MM.1S (cell line): ENCODE measurements around the gene EFEMP1.

Experiments
- DNase-seq: peaks from one replicate; pipeline ENCODE4 v3.0.0-alpha.2; 2015
- H2AFZ ChIP-seq: fragments of 300-600 bp; sonication (generic); 2 replicates; pipeline ENCODE4 v1.6.0; 2016; ENCODE audit warnings: antibody characterized with exemption, low read length
- H3F3A ChIP-seq: fragments of 300-600 bp; sonication (generic); 2 replicates; pipeline ENCODE4 v1.6.1; 2016; ENCODE audit warnings: mild to moderate bottlenecking, antibody characterized with exemption, low read length, moderate library complexity, mixed read lengths; ENCODE audit not compliant: insufficient read depth
- H3K27ac ChIP-seq: fragments of 300-600 bp; sonication (generic); 2 replicates; pipeline ENCODE4 v1.5.1; 2016; ENCODE audit warnings: mild to moderate bottlenecking, low read length
- H3K27me3 ChIP-seq: fragments of 300-600 bp; sonication (generic); replicated peaks from 2 replicates; pipeline ENCODE4 v1.6.0; 2016; ENCODE audit warnings: low read length; ENCODE audit not compliant: insufficient read depth
- H3K36me3 ChIP-seq: fragments of 300-600 bp; sonication (generic); replicated peaks from 2 replicates; pipeline ENCODE4 v1.6.1; 2016; ENCODE audit warnings: mild to moderate bottlenecking, low read length, mixed read lengths; ENCODE audit not compliant: insufficient read depth
- H3K4me1 ChIP-seq: fragments of 300-600 bp; sonication (generic); 2 replicates; pipeline ENCODE4 v1.6.1; 2016; ENCODE audit warnings: low read length, mixed read lengths
- H3K4me2 ChIP-seq: fragments of 300-600 bp; sonication (generic); 2 replicates; pipeline ENCODE4 v1.6.0; 2016; ENCODE audit warnings: low read depth, low read length
- H3K4me3 ChIP-seq: fragments of 300-600 bp; sonication (generic); 2 replicates; pipeline ENCODE4 v1.5.1; 2016; ENCODE audit warnings: low read length, mixed read lengths
- H3K79me2 ChIP-seq: fragments of 300-600 bp; sonication (generic); 2 replicates; pipeline ENCODE4 v1.6.1; 2016; ENCODE audit warnings: mixed run types, low read length, mixed read lengths
- H3K9ac ChIP-seq: fragments of 300-600 bp; sonication (generic); 2 replicates; pipeline ENCODE4 v1.6.1; 2016; ENCODE audit warnings: low read length, mixed read lengths
- H3K9me2 ChIP-seq: fragments of 300-600 bp; sonication (generic); replicated peaks from 2 replicates; pipeline ENCODE4 v1.6.1; 2016; ENCODE audit warnings: mild to moderate bottlenecking, low read length, mixed read lengths; ENCODE audit not compliant: insufficient read depth
- H3K9me3 ChIP-seq: fragments of 300-600 bp; sonication (generic); replicated peaks from 2 replicates; pipeline ENCODE4 v1.6.1; 2016; ENCODE audit warnings: mild to moderate bottlenecking, low read length, mixed read lengths; ENCODE audit not compliant: insufficient read depth
- H4K20me1 ChIP-seq: fragments of 300-600 bp; sonication (generic); 2 replicates; pipeline ENCODE4 v1.6.1; 2016; ENCODE audit warnings: mild to moderate bottlenecking, low read length, moderate library complexity, mixed read lengths; ENCODE audit not compliant: insufficient read depth
- EZH2 ChIP-seq: fragments of 300-600 bp; sonication (generic); optimal IDR thresholded peaks from 2 replicates; pipeline ENCODE3; 2017; ENCODE audit warnings: low read depth, mild to moderate bottlenecking, antibody characterized with exemption, low read length, mixed read lengths
- EZH2phosphoT487 ChIP-seq: fragments of 300-600 bp; sonication (generic); IDR thresholded peaks from 2 replicates; pipeline ENCODE4 v1.6.1; 2018; ENCODE audit warnings: antibody characterized with exemption, low read length
- TF ChIP-seq, protein P1 (sequence below): fragments of 300-600 bp; sonication (generic); IDR thresholded peaks from 2 replicates; pipeline ENCODE4 v1.5.1; 2016; ENCODE audit warnings: antibody characterized with exemption, low read length, mixed read lengths

EFEMP1 gene

DNA sequence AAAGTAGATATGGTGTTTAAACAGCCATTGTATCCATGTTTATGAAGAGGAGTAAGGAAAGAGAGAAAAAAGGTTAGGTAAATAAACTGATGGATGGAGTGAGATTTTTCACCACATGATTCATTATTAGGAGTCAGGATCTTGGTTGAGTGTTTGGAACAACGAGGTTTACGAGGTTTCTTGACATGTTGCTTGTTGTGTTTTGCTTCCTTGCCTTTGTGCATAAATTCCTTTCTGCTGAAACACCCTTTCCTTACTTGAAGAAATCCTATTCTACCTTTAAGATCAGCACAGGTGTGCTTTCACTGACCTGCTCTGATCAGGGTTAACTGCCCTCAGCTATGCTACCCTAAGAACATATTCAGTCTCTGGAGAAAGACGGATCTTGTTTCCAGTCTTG, 66.6 kb downstream of the EFEMP1 start:
- Histone ChIP-seq H3K9me2 (no peaks in the 10 kb centered on the region), H3K36me3 (no peaks in the 10 kb centered on the region), H3K9ac (no peak overlapping the region), H2AFZ (no peak overlapping the region), H3K9me3 (no peaks in the 10 kb centered on the region), H3K27me3 (no peaks in the 10 kb centered on the region), H3K4me3 (no peak overlapping the region), H3K4me2 (no peak overlapping the region), H4K20me1 (no peaks in the 10 kb centered on the region), H3K27ac (no peak overlapping the region), H3K4me1 (no peaks in the 10 kb centered on the region), H3K79me2 (no peaks in the 10 kb centered on the region), H3F3A (no peaks in the 10 kb centered on the region)
- no peak for DNase-seq
- TF ChIP-seq, protein P1, sequence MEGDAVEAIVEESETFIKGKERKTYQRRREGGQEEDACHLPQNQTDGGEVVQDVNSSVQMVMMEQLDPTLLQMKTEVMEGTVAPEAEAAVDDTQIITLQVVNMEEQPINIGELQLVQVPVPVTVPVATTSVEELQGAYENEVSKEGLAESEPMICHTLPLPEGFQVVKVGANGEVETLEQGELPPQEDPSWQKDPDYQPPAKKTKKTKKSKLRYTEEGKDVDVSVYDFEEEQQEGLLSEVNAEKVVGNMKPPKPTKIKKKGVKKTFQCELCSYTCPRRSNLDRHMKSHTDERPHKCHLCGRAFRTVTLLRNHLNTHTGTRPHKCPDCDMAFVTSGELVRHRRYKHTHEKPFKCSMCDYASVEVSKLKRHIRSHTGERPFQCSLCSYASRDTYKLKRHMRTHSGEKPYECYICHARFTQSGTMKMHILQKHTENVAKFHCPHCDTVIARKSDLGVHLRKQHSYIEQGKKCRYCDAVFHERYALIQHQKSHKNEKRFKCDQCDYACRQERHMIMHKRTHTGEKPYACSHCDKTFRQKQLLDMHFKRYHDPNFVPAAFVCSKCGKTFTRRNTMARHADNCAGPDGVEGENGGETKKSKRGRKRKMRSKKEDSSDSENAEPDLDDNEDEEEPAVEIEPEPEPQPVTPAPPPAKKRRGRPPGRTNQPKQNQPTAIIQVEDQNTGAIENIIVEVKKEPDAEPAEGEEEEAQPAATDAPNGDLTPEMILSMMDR: no peak
- no peak for TF ChIP-seq EZH2phosphoT487
- TF ChIP-seq EZH2: no peak

DNA sequence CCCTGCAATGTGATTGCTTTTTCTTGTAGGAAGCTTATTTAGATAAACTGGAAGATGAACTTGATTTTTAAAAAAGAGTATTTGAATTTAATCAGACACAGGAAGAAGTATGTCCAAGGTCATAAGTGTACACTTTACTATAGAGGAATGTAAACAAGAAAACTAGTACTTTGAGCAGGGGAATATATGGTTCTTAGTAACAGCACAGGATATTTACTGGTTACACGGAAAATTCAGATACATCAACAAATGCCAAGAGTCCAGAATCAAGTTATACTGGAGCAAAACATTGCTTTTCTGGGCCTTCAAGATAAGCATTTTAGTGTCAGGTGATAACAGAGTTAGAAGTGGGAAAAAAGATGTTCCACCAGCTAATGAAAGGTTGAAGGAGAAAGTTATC, 75.5 kb downstream of the EFEMP1 start:
- Histone ChIP-seq H3K27me3 (no peaks in the 10 kb centered on the region), H3K36me3 (no peaks in the 10 kb centered on the region), H2AFZ (no peak overlapping the region), H3K79me2 (no peaks in the 10 kb centered on the region), H3K4me2 (no peak overlapping the region), H4K20me1 (no peaks in the 10 kb centered on the region), H3K4me1 (no peaks in the 10 kb centered on the region), H3K9me3 (no peaks in the 10 kb centered on the region), H3K4me3 (no peak overlapping the region), H3K9me2 (no peaks in the 10 kb centered on the region), H3F3A (no peaks in the 10 kb centered on the region), H3K27ac (no peak overlapping the region), H3K9ac (no peak overlapping the region)
- no peak for TF ChIP-seq EZH2phosphoT487
- no peak for DNase-seq

DNA sequence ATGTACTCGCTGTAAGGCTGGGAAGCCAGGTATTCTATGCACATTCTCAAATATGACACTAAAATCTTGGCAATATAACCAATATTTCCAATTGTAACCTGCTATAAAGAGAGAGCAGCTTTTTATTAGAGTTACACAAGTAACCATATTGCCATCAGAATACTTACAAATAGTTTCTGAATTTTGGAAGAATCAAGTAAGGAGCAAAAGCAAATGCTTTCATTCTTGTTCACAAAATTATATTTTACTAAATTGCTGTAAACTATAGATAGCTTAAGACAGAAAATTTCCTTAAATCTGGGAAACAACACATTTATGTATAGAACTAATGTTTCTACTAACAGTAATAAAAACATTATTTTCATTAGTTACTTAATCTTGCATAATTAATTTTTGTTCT, 77.2 kb downstream of the EFEMP1 start:
- Histone ChIP-seq H3K9me2 (no peaks in the 10 kb centered on the region), H3K36me3 (no peaks in the 10 kb centered on the region), H3K9me3 (no peaks in the 10 kb centered on the region), H3F3A (no peaks in the 10 kb centered on the region), H3K4me3 (no peak overlapping the region), H3K27me3 (no peaks in the 10 kb centered on the region), H3K27ac (no peak overlapping the region), H3K4me2 (no peak overlapping the region), H3K4me1 (no peaks in the 10 kb centered on the region), H2AFZ (no peak overlapping the region), H3K9ac (no peak overlapping the region), H4K20me1 (no peaks in the 10 kb centered on the region), H3K79me2 (no peaks in the 10 kb centered on the region)
- no peak for DNase-seq
- TF ChIP-seq, protein P1: no peak
- no peak for TF ChIP-seq EZH2
- TF ChIP-seq EZH2phosphoT487: no peak

DNA sequence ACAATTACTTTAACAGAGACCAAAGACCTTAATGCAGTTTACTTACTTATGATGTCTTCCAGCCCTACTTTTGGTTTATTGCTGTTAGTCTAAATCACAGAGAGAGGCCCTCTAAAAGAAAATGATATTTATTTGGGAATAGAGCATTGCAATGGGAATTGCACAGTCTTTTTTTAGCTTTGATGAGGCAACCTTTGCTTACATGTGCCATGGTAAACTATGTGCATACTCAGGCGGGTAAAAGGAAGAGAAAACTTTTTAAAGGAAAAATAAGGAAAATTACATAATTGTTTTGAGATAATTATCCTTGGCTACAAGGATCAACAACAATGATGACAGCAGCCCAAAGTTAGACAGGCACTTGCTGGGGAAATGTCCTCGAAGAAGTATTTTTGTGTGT, 78.6 kb downstream of the EFEMP1 start:
- Histone ChIP-seq H3K36me3 (no peaks in the 10 kb centered on the region), H3K4me1 (no peaks in the 10 kb centered on the region), H3K79me2 (no peaks in the 10 kb centered on the region), H3K9me3 (no peaks in the 10 kb centered on the region), H3K27ac (no peak overlapping the region), H3K4me3 (no peak overlapping the region), H3K4me2 (no peak overlapping the region), H3K9me2 (no peaks in the 10 kb centered on the region), H3K27me3 (no peaks in the 10 kb centered on the region), H4K20me1 (no peaks in the 10 kb centered on the region), H2AFZ (no peak overlapping the region), H3F3A (no peaks in the 10 kb centered on the region), H3K9ac (no peak overlapping the region)
- no peak for DNase-seq
- TF ChIP-seq EZH2phosphoT487 (no peak), EZH2 (no peak)
- TF ChIP-seq, protein P1: no peak
